GM23248 (cell line): Measurements from ENCODE around the gene PDE6B.

Experiments
- EZH2 ChIP-seq: fragments of 200-600 bp; sonication (generic); IDR thresholded peaks from 2 replicates; pipeline ENCODE4 v1.6.1; 2018; ENCODE audit warnings: antibody characterized with exemption, mild to moderate bottlenecking; ENCODE audit not compliant: insufficient read depth, poor library complexity, severe bottlenecking
- EZH2phosphoT487 ChIP-seq: fragments of 200-600 bp; sonication (generic); IDR thresholded peaks from 2 replicates; pipeline ENCODE4 v1.6.1; 2018; ENCODE audit warnings: antibody characterized with exemption, moderate library complexity, mild to moderate bottlenecking, low read depth; ENCODE audit not compliant: insufficient read depth

- TF ChIP-seq EZH2phosphoT487 (no peak), EZH2 (no peak)
Measured at GRCh38 chr4:665381-665750, 40.0 kb downstream of the PDE6B start.
